ENCODE measurements around the gene ZNF71.

ZNF71 gene

GRCh38 chr19:56619121-56619520 is 24.0 kb downstream of the ZNF71 start:
- Histone ChIP-seq H3K27ac (ENCODE audit: low read length) (no peak overlapping the region), H3K4me1 (ENCODE audit: control insufficient read depth, insufficient read depth, low read length) (no peaks in the 10 kb centered on the region), H3K27me3 (ENCODE audit: control insufficient read depth in 1 of 2, insufficient read depth in 2 of 2, low read length in 2 of 2) (no peaks in the 10 kb centered on the region), H3K36me3 (ENCODE audit: control insufficient read depth in 2 of 2, insufficient read depth in 2 of 2, low read length in 2 of 2) (peaks cover 24 to 32% of the 10 kb centered on the region in 2 donors), H3K9ac (ENCODE audit: low read length in 2 of 2) (no peak overlapping the region), H3K9me3 (ENCODE audit: control insufficient read depth in 2 of 2, low read length in 2 of 2) (peaks cover 8 to 9% of the 10 kb centered on the region in 2 donors), H3K4me3 (ENCODE audit: low read length in 2 of 2) (no peak overlapping the region)

GRCh38 chr19:56622374-56622773 is 27.3 kb downstream of the ZNF71 start:
- no peak overlapping the region for H3K9ac ChIP-seq (ENCODE audit: low read length in 2 of 2)
- no peaks in the 10 kb centered on the region for H3K4me1 ChIP-seq (ENCODE audit: control insufficient read depth, insufficient read depth, low read length)
- no peak overlapping the region for H3K27ac ChIP-seq (ENCODE audit: low read length)
- no peaks in the 10 kb centered on the region for H3K27me3 ChIP-seq (ENCODE audit: control insufficient read depth in 1 of 2, insufficient read depth in 2 of 2, low read length in 2 of 2)
- peaks cover 28 to 41% of the 10 kb centered on the region in 2 donors for H3K36me3 ChIP-seq (ENCODE audit: control insufficient read depth in 2 of 2, insufficient read depth in 2 of 2, low read length in 2 of 2)
- peaks cover 4 to 9% of the 10 kb centered on the region in 2 donors for H3K9me3 ChIP-seq (ENCODE audit: control insufficient read depth in 2 of 2, low read length in 2 of 2)
- H3K4me3 ChIP-seq (ENCODE audit: low read length in 2 of 2) = no peak overlapping the region

- no peak overlapping the region for H3K9ac ChIP-seq (ENCODE audit: low read length in 2 of 2)
- H3K36me3 ChIP-seq (ENCODE audit: control insufficient read depth in 2 of 2, insufficient read depth in 2 of 2, low read length in 2 of 2) = peaks cover 28 to 36% of the 10 kb centered on the region in 2 donors
Measured at GRCh38 chr19:56623006-56623405, 27.9 kb downstream of the ZNF71 start.

GRCh38 chr19:56625708-56626107 is 30.6 kb downstream of the ZNF71 start:
- peaks cover 5 to 18% of the 10 kb centered on the region in 2 donors for H3K9me3 ChIP-seq (ENCODE audit: control insufficient read depth in 2 of 2, low read length in 2 of 2)
- no peaks in the 10 kb centered on the region for H3K4me1 ChIP-seq (ENCODE audit: control insufficient read depth, insufficient read depth, low read length)
- peaks cover 28 to 34% of the 10 kb centered on the region in 2 donors for H3K36me3 ChIP-seq (ENCODE audit: control insufficient read depth in 2 of 2, insufficient read depth in 2 of 2, low read length in 2 of 2)
- no peak overlapping the region for H3K27ac ChIP-seq (ENCODE audit: low read length)
- H3K9ac ChIP-seq (ENCODE audit: low read length in 2 of 2) = no peak overlapping the region
- no peak overlapping the region for H3K4me3 ChIP-seq (ENCODE audit: low read length in 2 of 2)
- no peaks in the 10 kb centered on the region for H3K27me3 ChIP-seq (ENCODE audit: control insufficient read depth in 1 of 2, insufficient read depth in 2 of 2, low read length in 2 of 2)

More at GRCh38 chr19:56623006-56623405, 27.9 kb downstream of the ZNF71 start:
- H3K9me3 ChIP-seq (ENCODE audit: control insufficient read depth in 2 of 2, low read length in 2 of 2) = peaks cover 0 to 9% of the 10 kb centered on the region in 2 donors
- H3K27me3 ChIP-seq (ENCODE audit: control insufficient read depth in 1 of 2, insufficient read depth in 2 of 2, low read length in 2 of 2) = no peaks in the 10 kb centered on the region
- no peak overlapping the region for H3K4me3 ChIP-seq (ENCODE audit: low read length in 2 of 2)
- no peaks in the 10 kb centered on the region for H3K4me1 ChIP-seq (ENCODE audit: control insufficient read depth, insufficient read depth, low read length)
- H3K27ac ChIP-seq (ENCODE audit: low read length) = no peak overlapping the region

- no peaks in the 10 kb centered on the region for H3K27me3 ChIP-seq (ENCODE audit: control insufficient read depth in 1 of 2, insufficient read depth in 2 of 2, low read length in 2 of 2)
- H3K36me3 ChIP-seq (ENCODE audit: control insufficient read depth in 2 of 2, insufficient read depth in 2 of 2, low read length in 2 of 2) = peaks cover 0 to 2% of the 10 kb centered on the region in 2 donors
- no peaks in the 10 kb centered on the region for H3K4me1 ChIP-seq (ENCODE audit: control insufficient read depth, insufficient read depth, low read length)
- H3K9me3 ChIP-seq (ENCODE audit: control insufficient read depth in 2 of 2, low read length in 2 of 2) = peaks cover 19 to 25% of the 10 kb centered on the region in 2 donors
- no peak overlapping the region for H3K9ac ChIP-seq (ENCODE audit: low read length in 2 of 2)
- no peak overlapping the region for H3K27ac ChIP-seq (ENCODE audit: low read length)
- H3K4me3 ChIP-seq (ENCODE audit: low read length in 2 of 2) = no peak overlapping the region
Measured at GRCh38 chr19:56633021-56633420, 37.9 kb downstream of the ZNF71 start.

- Histone ChIP-seq H3K9ac (ENCODE audit: low read length in 2 of 2) (no peak overlapping the region), H3K27ac (ENCODE audit: low read length) (no peak overlapping the region), H3K27me3 (ENCODE audit: control insufficient read depth in 1 of 2, insufficient read depth in 2 of 2, low read length in 2 of 2) (peaks cover 0 to 4% of the 10 kb centered on the region in 2 donors), H3K4me3 (ENCODE audit: low read length in 2 of 2) (no peak overlapping the region), H3K9me3 (ENCODE audit: control insufficient read depth in 2 of 2, low read length in 2 of 2) (peaks cover 6 to 11% of the 10 kb centered on the region in 2 donors), H3K4me1 (ENCODE audit: control insufficient read depth, insufficient read depth, low read length) (no peaks in the 10 kb centered on the region), H3K36me3 (ENCODE audit: control insufficient read depth in 2 of 2, insufficient read depth in 2 of 2, low read length in 2 of 2) (no peaks in the 10 kb centered on the region)
Measured at GRCh38 chr19:56637976-56638555, 43.0 kb downstream of the ZNF71 start.

- Histone ChIP-seq H3K27ac (ENCODE audit: low read length) (no peak overlapping the region), H3K27me3 (ENCODE audit: control insufficient read depth in 1 of 2, insufficient read depth in 2 of 2, low read length in 2 of 2) (peaks cover 10 to 12% of the 10 kb centered on the region in 2 donors), H3K9ac (ENCODE audit: low read length in 2 of 2) (no peak overlapping the region), H3K9me3 (ENCODE audit: control insufficient read depth in 2 of 2, low read length in 2 of 2) (peaks cover under 1% of the 10 kb centered on the region in 2 donors), H3K4me3 (ENCODE audit: low read length in 2 of 2) (no peak overlapping the region), H3K4me1 (ENCODE audit: control insufficient read depth, insufficient read depth, low read length) (no peaks in the 10 kb centered on the region), H3K36me3 (ENCODE audit: control insufficient read depth in 2 of 2, insufficient read depth in 2 of 2, low read length in 2 of 2) (no peaks in the 10 kb centered on the region)
Measured at GRCh38 chr19:56639217-56639616, 44.1 kb downstream of the ZNF71 start.

GRCh38 chr19:56642711-56643459 is 47.8 kb downstream of the ZNF71 start, which contains the start of gene SMIM17:
Gene SMIM17, plus strand, starts transcription at chr19:56643159. Its CDS starts 2,509 bp downstream, at chr19:56645668.
- Histone ChIP-seq H3K27ac (ENCODE audit: low read length) (no peak within 1 kb of the TSS), H3K4me3 (ENCODE audit: low read length in 2 of 2) (no peak within 1 kb of the TSS), H3K36me3 (ENCODE audit: control insufficient read depth in 2 of 2, insufficient read depth in 2 of 2, low read length in 2 of 2) (peaks cover 5 to 8% of the 10 kb centered on the region in 2 donors), H3K9me3 (ENCODE audit: control insufficient read depth in 2 of 2, low read length in 2 of 2) (peaks cover 0 to 8% of the 10 kb centered on the region in 2 donors), H3K4me1 (ENCODE audit: control insufficient read depth, insufficient read depth, low read length) (no peaks in the 10 kb centered on the region), H3K27me3 (ENCODE audit: control insufficient read depth in 1 of 2, insufficient read depth in 2 of 2, low read length in 2 of 2) (peaks cover 12 to 19% of the 10 kb centered on the region in 2 donors), H3K9ac (ENCODE audit: low read length in 2 of 2) (no peak within 1 kb of the TSS)

- H3K9me3 ChIP-seq (ENCODE audit: control insufficient read depth in 2 of 2, low read length in 2 of 2) = peaks cover 0 to 8% of the 10 kb centered on the region in 2 donors
- H3K4me3 ChIP-seq (ENCODE audit: low read length in 2 of 2) = no peak overlapping the region
- peaks cover 5 to 8% of the 10 kb centered on the region in 2 donors for H3K36me3 ChIP-seq (ENCODE audit: control insufficient read depth in 2 of 2, insufficient read depth in 2 of 2, low read length in 2 of 2)
- no peak overlapping the region for H3K27ac ChIP-seq (ENCODE audit: low read length)
- no peaks in the 10 kb centered on the region for H3K4me1 ChIP-seq (ENCODE audit: control insufficient read depth, insufficient read depth, low read length)
- H3K9ac ChIP-seq (ENCODE audit: low read length in 2 of 2) = no peak overlapping the region
- H3K27me3 ChIP-seq (ENCODE audit: control insufficient read depth in 1 of 2, insufficient read depth in 2 of 2, low read length in 2 of 2) = peaks cover 12 to 19% of the 10 kb centered on the region in 2 donors
Measured at GRCh38 chr19:56643460-56643955, 48.4 kb downstream of the ZNF71 start.

GRCh38 chr19:56654151-56654550 is 59.0 kb downstream of the ZNF71 start:
- Histone ChIP-seq H3K9ac (ENCODE audit: low read length in 2 of 2) (no peak overlapping the region), H3K9me3 (ENCODE audit: control insufficient read depth in 2 of 2, low read length in 2 of 2) (no peaks in the 10 kb centered on the region), H3K4me1 (ENCODE audit: control insufficient read depth, insufficient read depth, low read length) (no peaks in the 10 kb centered on the region), H3K36me3 (ENCODE audit: control insufficient read depth in 2 of 2, insufficient read depth in 2 of 2, low read length in 2 of 2) (no peaks in the 10 kb centered on the region), H3K4me3 (ENCODE audit: low read length in 2 of 2) (no peak overlapping the region), H3K27me3 (ENCODE audit: control insufficient read depth in 1 of 2, insufficient read depth in 2 of 2, low read length in 2 of 2) (no peaks in the 10 kb centered on the region), H3K27ac (ENCODE audit: low read length) (no peak overlapping the region)
